SHP77 (cell line): ENCODE results near the gene BCLAF3.
A peak's percentile ranks its signal among the peaks of the same experiment; 100 is the strongest.

Experiments used
- DNase-seq, 2 experiments: peaks; one replicate each; lab custom pipeline; 2025; lab: John Stamatoyannopoulos, UW

Gene BCLAF3

DNA sequence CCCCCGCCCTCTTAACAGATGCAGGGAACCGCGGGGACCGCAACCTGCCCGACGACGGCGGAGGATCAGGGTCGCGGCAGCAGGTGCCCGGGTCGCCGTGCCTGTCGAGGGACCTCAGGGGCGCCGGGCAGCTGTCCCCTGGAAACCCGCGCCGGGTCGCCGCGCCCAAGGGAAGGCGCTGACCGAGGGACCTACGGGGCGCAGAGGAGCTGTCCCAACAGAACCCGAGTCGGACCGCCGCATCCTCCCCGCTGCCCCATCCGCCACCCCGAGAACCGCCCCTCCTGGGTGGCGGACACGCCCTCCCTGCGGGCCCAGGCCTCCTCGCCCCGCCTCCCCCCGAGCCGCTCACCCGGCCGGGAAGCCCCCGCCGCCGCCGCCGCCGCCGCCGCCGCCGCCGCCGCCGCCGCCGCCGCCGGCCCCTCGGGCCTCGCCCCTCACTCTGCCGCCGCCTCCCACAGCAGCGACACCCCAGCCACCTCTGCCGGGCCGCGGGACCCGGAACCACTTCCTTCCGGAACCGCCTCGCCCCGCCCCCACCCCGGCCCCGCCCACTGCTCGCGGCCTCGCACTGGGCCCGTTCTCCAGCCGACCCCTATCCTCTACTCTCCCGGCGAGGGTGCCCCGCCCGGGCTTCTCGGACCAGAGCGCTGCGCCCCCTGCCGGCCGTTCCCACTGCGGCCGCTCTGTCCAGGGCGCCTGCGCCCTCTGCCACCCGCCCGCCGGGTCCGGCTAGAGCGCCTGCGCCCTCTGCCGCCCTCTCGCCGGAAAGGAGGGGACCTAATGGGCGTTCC, at the start of gene BCLAF3:
TSS of gene BCLAF3 (minus strand) at position 506 of the 794 bp plus-strand sequence. CDS start 20,797 bp downstream, outside the sequence.
- peak; percentile 67 to 73 for DNase-seq

DNA sequence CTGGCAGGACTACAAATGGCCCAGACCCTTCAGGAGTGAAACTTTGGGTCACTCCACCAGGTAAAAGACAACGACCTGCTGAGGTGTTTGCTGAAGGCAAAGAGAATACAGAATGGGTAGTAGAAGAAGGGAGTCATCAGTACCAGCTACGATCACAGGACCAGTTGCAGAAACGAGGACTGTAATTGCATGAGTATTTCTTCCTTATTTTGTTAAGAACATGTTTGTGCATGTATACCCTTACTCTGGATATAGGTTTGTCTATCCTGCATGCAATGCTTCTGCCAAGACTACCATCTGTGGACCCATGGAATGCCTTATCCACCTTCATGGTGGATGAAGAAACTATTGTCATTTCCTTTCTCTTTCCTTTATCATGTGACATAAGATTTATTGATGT, 48.1 kb upstream of the BCLAF3 start:
- DNase-seq = no peak

DNA sequence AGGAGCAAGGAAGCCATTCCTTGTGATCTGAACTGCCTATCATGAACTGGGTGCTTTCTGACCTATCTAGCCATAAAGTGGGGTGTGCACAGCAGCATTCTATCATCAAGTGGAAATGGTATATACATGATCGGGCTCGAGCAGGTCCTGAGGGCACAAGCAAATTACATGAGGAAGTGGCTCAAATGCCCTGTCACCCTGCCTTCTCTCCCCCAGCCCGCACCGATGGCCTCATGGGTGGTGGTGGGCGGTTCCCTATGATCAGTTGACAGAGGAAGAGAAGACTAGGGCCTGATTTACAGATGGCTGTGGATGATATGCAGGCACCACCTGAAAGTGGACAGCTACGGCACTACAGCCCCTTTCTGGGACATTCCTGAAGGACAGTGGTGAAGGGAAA, 46.3 kb upstream of the BCLAF3 start:
- no peak for DNase-seq

DNA sequence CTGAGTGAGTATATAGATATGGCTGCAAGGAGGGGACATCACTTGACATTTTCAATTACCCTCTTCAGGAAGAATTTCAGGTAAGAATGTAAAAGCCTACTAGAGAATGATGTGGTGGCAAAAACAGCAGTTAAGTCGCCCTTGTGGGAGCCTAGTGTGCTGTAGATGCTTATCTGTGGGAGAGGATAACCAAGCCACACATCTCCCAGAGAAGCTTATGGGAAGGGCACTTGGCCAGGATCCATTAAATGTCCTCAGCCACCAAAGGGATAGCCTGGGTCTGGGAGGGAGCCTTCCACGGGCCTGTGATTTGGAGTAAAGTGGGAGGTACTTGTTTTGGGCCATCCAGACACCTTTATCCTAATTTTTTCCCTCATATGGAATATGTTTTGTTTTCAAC, 41.3 kb upstream of the BCLAF3 start:
- no peak for DNase-seq

DNA sequence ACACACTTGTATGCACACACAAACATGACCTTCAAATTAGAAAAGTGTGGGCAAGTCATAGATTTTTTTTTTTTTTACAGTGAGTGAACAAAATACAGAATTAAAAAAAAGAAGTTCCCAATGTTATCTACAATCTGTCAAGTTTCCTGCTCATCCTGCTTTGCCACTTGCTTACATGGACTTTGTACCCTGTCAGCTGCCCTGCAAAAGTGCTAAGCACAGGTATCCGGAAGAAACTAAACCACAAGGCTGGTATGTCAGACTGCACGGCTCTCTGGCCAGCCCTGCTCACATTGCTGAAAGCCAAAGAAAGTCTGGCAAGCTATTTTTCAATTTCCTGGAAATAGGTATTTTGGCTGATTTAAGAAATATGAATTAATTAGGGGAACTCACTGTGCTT, 38.9 kb upstream of the BCLAF3 start:
- DNase-seq = no peak

DNA sequence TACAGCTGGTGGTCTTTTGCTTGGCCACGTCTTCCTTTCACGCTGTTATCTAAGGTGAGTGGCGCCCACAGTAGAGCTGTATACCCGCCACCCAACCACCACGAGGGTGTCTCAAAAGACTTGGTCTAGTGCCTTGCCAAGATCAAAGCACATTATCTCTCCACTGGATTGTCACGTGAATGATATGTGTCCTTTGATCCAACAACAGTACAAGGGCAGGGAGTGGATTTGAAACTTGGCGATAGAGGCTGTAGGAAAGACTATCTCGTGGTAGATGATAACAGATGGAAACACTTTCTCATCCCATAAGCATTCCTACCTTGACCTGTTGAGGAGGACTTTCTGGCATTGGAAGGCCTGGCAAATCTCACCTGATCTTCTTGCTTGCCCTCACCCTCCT, 37.7 kb upstream of the BCLAF3 start:
- no peak for DNase-seq

DNA sequence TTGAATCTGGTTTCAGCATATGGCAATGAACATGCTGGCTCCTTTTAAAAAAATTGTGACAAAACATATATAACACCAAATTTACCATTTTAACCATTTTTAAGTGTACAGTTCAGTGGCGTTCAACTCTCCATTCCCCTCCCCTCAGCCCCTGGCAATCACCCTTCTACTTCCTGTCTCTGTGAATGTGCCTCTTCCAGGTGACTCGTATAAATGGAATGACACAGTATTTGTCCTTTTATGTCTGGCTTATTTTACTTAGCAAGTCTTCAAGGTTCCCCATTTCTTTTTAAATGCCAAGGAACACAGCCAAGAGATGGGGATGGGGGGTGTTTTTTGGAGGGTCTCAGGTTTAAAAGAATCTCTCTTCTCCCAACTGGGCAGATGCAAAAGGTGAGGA, 35.4 kb upstream of the BCLAF3 start:
- DNase-seq = no peak

DNA sequence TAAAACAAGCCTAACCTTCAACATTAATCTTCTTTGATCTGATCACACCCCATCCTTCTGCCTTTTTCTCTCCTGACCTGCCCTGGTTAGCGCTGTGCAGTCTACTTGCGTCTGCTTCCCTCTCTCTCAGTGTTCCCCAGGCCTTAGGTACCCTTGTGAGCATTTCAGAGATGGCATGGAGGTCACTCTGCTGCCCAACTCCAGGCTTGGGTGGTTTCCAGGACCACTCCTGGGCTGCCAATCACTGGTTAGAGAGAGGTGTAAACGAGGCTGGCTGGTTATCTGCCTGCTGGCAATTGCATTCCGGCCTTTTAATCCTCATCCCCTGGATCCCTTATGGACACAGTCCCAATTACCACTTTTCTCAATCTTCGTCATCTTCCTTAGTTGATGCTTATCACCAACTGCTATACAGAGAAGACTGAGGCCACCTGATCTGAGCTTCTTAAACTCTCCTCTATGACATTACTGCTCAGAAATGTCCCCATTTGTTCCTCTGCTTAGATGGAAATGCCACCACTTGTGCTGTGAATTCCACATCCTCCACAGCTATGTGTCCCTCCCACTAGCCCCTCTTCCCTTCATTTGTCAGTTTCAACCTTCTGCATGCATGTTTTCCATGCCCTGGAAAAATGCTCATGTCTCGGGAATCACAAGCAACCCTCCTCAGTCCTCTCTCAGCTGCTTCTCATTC, 29.0 kb upstream of the BCLAF3 start:
- no peak for DNase-seq

DNA sequence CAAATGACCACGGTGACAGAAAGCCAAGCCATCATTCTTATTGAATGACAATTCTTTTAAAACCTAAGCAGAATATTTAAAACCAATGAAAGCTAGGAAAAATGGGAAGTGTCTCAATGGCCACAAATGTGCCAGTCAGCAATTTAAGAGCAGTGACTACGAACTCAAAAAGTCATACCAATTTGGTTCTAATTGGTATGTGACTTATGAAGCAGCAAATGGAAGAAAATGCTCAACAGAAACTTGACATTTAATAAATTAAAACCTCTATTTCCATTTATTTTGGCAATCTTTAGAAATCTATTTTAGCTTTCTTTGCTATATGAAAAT, 25.7 kb upstream of the BCLAF3 start:
- DNase-seq = no peak

DNA sequence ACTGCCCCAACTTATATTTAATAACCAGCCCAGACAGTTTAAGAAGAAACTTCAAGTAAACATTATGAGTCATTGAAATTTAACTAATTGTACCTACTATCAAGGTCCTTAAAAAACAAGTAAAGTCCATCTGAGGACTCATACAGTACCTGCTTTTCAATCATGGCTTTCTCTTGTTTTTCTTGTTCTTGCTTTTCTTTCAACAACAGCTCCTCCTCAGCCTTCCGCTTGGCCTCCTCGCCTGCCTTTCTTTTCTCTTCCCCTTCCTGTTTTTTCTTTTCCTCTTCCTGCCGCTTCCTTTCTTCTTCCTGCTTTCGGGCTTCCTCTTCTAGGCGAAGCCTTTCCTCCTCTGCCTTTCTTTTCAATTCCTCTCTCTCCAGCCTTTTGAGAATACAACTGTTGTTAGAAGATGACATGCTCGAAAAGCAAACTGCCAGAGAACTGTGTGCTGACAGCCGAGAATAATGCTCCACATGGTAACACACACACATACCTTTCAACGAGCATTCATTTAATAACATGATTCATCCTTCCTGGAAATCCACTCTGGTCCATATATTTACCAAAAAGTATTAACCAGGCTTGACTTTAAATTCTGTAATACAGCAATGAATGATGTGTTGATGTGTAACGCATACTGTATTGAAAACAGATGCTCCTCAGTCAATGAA, 25.2 kb upstream of the BCLAF3 start:
- DNase-seq = no peak

DNA sequence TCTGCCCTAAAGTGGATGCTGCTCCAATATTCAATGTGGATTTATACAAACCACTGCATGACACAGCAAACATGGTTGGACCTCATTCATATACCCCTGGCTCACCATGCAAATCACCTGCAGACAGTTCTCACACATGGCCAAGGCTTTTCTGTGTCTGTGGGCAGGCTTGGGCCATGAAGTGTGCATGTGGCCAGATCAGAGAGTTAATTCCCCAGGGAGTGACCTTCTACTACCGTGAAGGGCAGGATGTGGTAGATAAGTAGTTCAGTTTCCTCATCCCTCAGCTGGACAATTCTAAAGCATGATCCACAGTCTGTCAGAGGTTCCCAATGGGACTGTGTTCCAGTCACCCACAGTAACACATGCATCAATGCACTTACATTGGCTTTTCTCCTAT, 24.6 kb upstream of the BCLAF3 start:
- DNase-seq = no peak

DNA sequence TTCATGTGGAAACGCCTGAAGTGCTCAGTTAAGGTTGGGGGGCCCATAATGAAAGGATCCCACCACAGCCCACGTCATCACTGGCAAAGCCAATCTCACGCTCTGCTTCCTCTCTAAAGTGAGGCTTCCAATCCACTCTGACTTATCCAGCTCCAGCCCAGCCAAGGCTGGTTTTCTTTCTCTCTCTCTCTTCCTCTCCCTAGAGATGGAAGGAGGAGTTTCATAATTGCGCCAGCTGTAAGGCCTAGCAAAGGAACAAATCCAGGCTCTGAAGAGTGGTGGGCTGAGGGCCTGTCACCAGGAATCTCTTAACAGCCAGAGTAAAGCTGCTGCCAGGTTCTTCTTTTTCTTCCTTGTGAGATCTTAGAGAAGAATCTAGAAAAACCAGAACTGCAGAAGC, 20.7 kb upstream of the BCLAF3 start:
- DNase-seq = no peak

DNA sequence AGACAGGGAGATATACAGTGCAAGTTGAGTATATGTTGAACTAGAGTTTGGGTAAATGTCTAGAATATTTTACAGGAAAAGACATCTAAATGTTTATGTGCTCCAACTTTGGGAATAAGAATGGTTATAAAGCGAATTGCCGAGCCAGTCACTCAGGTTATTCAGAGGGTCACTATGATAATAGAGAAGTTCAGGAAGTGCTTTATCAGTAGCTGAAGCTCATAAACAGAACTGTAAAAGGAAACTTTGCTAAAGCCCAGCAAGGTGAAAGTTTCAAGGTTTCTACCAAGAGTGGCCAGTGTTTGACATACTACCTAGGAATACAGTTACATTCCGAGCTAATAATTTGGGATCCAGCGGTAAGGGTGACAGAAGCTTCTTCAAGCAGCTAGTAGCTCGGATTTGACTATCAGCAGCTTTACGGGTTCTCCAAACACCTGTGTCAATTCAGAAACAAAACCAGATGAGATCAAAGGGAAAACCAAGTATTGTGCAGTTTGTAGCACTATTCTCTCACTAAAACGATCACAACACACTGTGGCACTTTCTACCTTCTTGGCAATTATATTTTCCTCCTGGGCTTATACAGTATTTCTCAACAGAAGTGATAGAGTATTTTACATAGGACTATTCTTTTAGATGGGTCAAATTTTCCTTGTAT, 17.2 kb upstream of the BCLAF3 start:
- no peak for DNase-seq

DNA sequence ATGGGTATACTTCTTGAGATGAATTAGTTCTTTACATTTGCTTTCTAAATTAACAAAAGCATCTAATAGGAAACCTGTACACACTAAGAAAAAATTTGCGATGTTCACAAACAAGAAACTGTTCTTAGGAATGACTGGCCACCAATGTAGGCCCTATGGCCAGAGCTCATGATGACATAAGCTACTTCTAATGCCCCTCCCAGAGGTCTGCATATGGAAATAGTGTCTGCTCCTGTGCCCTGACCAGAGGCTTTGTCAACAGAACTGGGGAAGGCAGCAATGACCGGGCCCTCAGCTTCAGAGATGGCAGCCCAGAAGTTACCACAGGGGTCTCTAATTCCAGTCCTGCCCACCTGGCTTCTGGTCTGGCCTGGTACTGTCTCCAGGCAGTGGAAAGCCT, 15.0 kb upstream of the BCLAF3 start:
- DNase-seq = no peak

DNA sequence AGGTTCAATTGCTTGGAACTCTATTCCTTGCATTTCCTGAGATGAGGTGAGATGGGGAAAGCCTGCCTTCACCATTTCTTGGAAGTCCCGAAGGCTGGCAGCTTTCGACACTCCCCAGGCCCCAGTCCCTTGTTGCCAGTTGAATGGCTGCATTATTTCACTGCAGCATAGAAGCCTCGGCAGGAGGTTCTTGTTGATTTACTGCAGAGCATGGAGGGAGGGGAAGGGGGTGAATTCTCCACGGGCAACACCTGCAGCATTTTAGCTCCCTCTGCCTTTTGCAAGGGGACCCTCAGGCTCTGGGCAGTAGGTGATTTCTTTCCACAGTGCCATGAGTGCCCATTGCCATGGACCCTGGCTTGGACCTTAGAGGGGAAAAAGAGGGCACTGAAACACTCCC, 10.7 kb upstream of the BCLAF3 start:
- no peak for DNase-seq

DNA sequence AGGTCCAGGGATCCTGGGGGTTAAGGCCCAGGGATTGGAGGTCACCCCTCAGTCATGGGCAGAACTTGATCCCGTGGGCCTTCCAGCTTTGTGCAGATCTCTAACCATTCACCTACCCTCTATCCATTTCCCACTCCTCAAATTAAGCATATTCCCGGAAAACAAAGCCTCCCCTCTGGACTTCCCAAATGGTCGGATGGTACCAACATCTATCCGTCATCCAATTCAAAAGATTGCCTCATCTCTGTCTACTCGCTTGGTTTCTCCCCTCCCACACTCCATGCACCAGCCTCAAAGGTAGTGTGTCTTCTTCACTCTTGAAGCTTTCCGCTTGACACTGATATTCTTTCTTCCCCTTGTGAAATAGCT, 473 bp upstream of the BCLAF3 start:
- no peak for DNase-seq

DNA sequence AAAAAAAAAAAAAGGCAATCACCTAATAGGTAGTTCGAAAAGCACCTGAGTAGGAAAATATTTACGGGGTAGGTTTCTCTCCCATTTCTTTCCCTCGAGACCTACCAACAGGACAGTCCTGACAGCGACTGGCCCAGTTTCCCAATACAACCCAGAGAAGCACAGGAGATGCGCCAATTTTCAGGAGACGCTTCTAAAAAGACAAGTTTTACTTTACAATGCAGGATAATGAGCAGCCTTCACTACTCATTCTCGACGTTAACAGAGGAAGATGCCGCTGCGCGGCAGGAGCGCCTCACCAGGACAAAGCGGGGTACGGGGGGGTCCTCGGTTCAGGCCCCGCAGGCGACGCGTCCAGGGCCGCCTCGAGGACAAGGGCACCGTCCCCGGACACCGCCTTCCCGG, 708 bp downstream of the BCLAF3 start:
- DNase-seq = no peak

DNA sequence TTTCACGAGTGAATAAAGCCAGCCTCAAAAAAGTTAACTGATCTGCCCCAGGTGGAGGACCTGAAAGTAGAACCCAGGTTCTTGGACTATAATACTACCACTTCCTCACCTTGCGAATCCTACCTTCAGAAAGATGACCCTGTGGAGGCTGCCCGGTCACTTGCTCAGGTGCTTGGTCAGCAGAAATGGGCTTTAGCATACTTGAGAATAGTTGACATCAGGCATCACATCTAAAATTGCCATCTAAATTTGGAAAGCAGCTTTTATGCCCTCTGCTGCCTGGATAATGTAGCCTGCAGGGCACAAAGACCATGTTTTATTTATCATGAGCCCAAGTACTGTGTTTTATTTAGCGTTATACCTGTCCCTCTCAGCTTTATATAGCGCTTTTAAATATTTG, 3.0 kb downstream of the BCLAF3 start:
- DNase-seq = no peak

DNA sequence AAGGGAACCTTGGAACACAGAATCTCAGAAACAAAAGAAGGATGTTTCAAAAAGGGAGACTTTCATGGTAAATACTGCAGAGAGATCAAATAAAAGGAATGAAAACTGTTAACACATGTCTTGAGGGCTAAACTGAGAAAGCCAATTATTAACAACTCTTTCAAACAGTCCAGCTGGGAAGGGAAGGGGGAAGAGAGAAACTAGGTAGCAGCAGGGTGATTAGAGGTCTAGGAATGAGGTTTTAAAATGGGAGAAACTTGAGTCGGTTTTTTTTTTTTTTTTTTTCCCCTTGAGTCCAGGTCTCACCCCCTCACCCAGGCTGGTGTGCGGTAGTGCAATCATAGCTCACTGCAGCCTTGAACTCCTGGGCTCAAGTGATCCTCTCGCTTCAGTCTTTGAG, 4.3 kb downstream of the BCLAF3 start:
- DNase-seq = no peak

DNA sequence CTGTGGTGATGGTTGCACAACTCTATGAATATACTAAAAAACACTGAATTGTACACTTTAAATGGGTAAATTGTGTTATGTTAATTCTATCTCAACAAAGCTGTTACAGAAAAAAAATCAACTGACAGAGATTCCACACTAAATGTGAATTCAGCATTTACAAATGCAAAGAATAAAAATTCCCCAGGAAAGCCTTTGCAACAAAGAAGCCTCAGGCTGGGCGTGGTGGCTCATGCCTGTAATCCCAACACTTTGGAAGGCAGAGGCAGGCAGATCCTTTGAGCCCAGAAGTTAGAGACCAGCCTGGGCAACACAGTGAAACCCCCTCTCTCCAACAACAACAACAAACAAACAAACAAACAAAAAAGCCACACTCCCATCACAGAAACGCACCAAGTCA, 8.9 kb downstream of the BCLAF3 start:
- no peak for DNase-seq

DNA sequence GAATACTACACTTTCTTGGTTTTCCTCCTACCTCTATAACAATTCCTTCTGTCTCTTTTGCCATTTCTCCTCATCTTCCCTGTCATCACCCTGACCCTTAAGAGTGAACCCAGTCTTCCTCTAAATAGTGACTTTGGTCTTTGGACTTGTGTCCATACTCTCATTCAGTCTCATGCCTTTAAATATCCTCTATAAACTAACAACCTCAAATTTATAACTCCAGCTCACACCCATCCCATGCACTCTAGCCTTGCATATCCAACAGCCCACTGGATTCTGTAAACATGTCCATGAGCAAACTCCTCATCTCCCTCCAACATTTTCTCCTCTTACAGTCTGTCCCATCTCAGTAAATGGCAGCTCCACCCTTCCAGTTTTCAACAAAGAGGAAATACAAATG, 15.0 kb downstream of the BCLAF3 start:
- DNase-seq = no peak

DNA sequence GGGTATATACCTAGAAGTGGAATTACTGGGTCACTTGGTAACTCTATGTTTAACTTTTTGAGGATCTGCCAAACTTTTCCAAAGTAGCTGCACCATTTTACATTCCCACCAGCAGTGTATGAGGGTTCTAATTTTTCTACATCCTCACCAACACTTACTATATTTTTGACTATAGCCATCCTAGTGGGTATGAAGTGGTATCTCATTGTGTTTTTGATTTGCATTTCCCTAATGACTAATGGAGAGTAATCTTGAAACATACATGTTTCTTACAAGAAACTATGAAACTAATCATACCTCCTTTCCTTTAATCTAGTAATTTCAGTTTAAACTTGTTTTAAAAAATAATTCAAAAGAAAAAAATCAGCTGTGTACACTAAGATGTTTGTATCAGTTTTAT, 17.9 kb downstream of the BCLAF3 start:
- no peak for DNase-seq

DNA sequence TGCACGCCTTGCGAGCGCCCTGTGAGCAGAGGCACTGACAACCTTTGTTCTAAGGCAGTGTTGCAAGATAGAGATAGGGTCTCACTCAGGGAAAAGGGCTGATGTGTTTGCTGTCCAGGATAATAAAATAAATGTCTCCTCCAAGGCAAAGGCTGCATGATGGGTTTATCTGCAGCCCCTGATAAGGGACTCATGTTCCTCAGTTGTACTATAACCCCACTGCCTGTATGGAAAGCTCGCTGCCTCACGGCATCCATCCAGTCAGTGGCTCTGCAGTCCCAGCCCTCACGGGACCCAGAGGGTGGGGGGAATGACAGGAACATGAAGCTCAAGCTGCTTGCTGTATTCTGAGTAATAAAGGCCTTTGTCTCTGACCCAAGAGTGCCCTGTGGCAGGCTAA, 22.6 kb downstream of the BCLAF3 start:
- DNase-seq = no peak
